DMS53 (cell line): Measurements from ENCODE around the gene TXNDC12.
"Not testable (repeated sequence)": the region's sequence is repeated elsewhere in the genome, so short reads cannot be mapped to it uniquely, and the experiment has no call there.

ENCODE experiments used
- DNase-seq: peaks from one replicate; lab custom pipeline; 2025; lab: John Stamatoyannopoulos, UW

Gene TXNDC12

DNA sequence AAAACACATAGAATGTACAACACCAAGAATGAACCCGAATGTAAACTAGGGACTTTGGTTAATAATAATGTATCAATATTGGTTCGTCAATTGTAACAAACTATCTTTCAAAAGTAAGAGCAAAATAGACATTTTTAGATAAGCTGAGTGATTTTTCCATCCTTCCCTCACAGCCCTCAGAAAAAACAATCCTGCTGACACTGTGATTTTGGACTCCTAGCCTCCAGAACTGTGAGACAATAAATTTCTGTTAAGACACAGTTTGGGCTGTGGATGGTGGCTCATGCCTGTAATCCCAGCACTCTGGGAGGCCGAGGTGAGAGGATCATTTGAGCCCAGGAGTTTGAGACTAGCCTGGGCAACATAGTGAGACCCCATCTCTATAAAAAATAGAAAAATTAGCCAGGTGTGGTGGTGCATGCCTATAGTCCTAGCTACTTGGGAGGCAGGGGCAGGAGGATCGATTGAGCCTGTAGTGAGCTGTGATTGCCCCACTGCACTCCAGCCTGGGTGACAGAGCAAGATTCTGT lies 9.3 kb downstream of the TXNDC12 start:
- DNase-seq = not testable (repeated sequence)

DNA sequence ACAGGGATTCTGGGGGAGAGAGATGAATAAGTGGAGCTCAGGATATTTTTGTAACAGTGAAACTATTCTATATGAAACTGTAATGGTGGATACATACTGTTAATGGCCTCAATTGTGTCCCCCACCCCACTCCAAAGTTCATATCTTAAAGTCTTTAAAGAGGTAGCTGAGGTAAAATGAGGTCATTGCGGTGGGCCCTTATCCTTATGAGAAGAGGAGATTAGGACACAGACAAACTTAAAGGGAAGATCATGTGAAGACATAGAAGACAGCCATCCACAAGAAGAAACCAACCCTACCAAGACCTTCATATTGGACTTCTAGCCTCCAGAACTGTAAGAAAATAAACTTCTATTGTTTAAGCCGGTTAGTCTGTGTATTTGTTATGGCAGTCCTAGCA lies 9.8 kb downstream of the TXNDC12 start:
- DNase-seq = no peak

DNA sequence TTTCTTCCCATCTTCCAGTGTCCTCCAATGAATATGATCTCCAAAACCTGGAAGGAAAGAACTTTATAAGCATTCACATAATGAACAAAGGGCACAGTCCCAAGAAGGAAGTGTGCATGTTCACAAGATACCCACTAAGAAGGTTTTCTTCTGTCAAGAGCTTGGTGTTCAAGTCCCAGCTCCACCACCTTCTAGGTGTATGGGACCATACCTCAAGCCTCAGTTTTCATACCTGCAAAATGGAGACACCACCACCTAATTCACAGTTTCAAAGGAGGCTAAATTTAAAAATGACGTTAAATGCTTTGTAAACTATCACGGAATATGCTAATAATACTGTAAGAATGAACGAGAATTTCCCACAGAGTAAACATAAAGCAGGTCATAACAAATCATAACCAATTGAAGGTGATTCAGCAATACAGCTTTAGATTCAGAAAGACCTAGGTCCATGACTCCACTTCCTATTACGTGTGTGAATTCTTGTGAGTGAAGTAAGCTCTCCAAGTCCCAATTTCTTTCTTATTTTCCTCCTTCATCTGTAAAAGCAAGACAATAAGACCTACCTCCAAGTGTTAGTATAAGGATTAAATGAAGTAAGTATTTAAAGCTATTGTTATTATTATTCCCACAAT lies 13.3 kb downstream of the TXNDC12 start:
- DNase-seq = no peak

DNA sequence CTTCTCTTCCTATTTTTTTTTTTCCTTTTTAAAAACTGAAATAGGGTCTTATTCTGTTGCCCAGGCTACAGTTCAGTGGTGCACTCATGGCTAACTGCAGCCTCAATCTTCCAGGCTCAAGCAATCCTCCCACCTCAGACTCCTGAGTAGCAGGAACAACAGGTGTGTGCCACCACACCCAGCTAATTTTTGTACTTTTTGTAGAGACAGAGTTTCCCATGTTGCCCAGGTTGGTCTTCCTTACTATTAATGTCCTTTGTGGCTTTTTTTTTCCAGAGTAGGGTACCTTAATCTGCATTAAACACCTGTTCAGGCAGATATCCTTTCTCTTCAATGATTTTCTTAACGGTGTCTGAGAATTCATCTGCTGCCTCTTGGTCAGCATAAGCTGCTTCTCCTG lies 17.1 kb downstream of the TXNDC12 start:
- no peak for DNase-seq

DNA sequence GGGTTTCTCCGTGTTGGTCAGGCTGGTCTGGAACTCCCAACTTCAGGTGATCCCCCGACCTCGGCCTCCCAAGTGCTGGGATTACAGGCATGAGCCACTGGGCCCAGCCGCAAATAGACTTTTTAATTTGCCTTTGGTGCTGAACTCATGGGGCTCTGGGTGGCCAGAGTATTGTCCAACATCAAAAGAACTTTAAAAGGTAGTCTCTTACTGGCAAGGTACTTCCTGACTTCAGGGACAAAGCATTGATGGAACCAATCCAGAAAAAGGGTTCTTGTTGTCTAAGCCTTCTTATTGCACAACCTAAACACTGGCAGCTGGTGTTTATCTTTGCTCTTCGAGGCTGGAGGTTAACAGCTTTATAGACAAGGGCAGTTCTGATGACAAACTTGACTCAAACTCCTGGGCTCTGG lies 17.6 kb downstream of the TXNDC12 start:
- DNase-seq = peak; percentile 87

DNA sequence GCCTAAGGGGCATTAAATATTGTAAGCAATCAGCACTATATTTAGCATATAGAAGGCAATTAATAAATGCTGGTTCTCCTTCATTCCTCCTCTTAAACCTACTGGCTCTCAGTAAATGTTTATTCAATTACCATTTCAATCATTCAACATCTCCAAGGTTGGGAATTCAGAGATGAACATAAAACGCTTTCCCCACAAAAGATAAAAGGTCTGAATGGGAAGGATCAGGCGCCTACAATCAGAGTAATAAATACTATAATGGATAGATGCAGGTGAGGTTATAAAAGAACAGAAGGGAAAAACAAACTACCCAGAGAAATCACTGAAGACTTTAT lies 21.0 kb downstream of the TXNDC12 start:
- DNase-seq = no peak

DNA sequence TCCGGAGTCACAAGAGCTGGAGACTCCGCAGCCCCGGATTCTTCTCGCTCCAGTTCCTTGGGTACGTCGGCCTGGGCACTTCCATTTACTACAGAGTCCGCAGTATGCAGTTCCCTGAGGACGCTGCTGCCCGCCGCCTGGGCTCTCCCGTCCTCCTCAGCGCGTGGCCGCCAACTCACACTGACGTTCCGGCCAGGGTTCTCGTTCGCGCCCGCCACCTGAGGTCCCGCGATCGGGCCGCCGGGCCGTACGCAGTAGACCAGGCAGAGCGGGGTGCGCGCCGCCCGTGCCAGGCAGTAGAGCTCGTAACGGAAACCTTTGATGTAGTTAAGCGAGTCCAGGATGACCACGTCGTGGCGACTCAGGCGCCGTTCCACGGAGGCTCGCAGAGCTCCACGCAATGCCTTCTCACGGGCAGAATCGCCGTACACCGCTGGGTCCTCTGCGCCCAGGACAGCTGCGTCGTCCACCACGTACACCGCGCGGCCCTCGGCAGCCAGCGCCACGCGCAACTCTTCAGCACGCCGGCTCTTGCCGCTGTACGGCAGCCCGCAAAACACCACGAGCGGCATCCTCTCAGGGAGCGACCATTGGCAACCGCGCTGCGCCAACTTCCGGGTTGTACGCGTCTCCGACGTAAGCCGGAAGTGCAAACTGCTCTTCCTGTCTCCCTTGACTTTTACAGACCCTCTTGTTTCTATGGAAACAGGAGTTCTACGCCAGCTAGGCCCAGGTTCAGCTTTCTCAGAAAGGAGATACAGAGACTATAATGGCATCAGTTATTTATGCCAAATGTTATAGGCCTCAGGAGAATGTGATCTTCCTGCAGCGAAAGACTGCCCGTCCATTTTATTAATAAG lies 21.6 kb downstream of the TXNDC12 start, which contains the start of gene KTI12:
TSS of gene KTI12 (minus strand) at position 621 of the 860 bp plus-strand sequence. CDS start at position 572, 49 bp downstream.
- DNase-seq = peak; percentile 99

DNA sequence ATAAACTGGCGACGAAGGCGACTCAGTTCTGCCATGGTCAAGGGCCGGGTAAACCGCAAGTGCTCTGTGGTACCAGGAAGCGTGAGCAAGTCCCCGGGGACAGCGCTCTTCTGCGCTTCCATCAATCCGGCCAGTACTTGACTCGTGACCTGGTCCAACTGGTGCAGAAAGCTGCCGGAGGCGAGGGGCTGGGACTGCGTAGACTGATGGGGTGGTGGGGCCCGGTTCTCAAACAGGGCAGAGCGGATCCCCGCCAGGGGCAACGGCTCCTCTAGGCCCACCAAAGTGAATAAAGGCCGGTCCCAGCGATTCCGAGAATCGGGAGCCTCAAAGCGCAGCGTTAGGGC lies 22.2 kb downstream of the TXNDC12 start:
- DNase-seq = peak; percentile 81

DNA sequence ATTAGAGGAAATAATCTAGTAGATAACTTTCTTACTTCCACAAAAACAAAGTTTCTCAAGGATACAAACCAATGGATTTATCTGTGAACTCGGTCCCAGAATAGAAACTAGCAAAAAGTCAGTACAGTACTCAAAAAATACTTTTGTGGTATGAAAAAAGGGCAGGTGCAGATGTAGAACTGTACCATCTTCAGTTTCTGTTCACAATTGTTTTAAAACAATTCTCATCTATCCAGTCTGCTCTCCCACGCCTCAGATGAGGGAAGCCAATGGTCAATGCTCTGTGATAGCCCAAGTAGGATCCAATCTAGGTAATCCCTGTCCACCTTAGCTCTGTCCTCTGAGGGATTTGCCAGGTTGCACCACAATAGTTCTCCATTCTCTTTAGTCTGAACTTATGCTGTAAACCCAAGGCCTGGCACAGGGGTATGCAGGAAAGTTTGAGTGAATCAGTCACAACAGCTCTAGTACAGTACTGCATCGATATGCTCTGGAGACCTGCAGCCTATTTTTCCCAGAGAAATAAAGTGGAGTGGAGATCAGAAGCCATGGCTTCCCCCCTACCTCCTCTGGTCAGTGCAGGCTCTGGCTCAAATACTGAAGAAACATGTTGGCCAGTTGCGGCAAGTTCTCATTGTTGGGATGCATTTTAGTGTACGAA lies 22.7 kb downstream of the TXNDC12 start:
- DNase-seq = no peak

DNA sequence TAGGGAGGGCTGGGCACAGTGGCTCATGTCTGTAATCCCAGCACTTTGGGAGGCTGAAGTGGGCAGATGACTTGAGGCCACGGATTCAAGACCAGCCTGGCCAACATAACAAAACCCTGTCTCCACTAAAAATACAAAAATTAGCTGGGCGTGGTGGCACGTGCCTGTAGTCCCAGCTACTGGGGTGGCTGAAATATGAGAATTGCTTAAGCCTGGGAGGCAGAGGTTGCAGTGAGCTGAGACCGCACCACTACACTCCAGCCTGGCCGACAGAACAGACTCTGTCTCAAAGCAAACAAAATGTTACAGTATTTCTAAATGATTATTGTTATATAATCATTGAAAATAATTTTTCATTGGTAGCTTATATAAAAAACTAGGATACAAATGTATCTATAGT lies 26.2 kb downstream of the TXNDC12 start:
- DNase-seq = peak; percentile 56

DNA sequence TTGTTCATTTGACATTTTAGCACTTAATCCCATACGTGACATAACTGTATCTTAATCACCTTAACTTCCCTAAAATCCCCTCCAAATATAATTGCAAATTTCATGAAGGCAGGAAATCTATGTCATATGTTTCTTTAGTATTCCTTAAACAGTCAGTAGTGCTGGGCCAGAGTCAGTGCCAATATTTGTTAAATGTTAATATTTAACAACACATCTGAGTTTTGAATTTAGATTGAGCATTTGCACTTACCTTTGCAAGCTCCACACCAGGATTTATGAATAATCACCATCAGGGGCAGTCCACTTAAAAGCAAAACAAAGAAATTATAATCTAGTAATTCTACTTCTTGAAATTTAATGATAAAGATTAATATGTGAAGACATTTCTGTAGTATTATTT lies 26.7 kb downstream of the TXNDC12 start:
- DNase-seq = peak; percentile 68

DNA sequence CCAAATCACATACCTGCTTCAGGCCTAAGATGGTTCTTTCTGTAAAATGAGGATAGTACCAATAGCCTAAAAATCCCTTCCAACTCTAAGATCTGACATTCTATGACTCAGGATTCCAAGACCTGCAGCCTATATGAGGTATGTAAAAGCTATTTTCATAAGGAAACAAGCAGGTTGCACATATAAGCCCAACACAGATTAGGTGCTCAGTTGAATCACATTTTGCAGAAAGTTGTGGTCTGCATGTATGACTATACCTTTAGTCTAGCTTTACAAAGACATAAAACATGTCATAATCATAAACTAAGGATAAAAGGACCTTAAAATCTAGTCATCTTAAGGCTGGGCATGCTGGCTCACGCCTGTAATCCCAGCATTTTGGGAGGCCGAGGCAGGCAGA lies 28.7 kb downstream of the TXNDC12 start:
- DNase-seq = no peak

DNA sequence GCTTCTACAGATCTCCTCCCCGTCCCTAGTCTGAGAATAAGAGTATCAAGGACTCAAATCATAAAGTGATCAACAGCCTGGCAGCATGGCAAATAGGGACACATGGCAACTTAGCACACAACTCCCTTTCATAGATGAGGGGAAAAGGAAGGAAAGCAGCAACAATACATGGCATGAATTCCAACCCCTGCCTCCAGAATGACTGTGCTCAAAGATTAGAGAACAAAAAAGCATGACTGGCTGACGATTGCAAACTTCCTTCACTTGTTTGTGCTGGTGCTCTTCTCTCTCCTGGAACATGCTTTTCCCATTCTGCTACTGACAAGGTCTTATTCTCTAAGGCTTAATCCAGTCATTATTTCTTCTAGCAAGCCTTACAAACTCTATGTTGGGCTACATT lies 32.9 kb downstream of the TXNDC12 start:
- no peak for DNase-seq

DNA sequence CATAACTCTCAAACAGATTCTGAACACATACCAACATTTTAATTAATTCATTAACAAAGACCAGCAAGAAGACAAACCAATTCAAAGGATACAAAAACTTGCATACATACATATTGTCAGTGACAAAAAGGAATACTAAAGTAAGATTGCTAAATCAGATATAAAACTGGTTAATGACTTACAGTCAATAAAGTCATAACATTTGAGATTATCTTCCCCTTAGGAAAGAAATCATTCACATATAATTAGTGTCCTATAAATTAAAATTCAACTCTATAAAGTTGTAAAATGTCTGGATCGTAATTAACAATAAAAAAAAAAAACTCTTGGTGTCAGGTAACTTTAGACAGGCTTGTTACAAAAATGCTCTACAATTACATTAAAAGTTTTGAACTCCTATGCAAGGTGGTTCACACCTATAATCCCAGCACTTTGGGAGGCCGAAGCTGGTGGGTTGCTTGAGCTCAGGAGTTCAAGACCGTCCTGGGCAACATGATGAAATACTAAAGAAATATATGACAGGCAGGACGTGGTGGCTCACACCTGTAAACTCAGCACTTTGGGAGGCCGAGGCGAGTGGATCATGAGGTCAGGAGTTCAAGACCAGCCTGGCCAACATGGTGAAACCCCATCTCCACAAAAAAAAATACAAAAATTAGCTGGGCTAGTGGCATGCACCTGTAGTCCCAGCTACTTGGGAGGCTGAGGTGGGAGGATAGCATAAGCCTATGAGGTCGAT lies 46.8 kb downstream of the TXNDC12 start:
- no peak for DNase-seq

DNA sequence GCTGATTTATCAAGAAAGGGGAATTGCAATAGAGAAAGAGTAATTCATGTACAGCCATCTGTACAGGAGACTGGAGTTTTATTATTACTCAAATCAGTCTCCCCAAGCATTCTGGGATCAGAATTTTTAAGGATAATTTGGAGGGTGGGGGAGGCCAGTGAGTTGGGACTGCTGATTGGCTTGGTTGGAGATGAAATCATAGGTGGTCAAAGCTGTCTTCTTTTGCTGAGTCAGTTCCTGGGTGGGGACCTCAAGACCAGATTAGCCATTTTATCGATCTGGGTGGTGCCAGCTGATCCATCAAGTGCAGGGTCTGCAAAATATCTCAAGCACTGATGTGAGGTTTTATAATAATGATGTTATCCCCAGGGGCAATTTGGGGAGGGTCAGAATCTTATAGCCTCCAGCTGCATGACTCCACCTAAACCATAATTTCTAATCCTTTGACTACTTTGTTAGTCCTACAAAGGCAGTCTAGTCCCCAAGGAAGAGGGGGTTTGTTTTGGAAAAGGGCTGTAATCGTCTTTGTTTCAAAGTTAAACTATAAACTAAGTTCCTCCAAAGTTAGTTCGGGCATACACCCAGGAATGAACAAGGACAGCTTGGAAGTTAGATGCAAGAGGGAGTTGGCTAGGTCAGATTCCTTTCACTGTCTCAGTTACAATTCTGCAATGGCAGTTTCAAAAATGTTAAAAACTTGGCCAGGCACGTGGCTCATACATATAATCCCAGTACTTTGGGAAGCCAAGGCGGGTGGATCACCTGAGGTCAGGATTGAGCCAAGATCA lies 47.6 kb downstream of the TXNDC12 start:
- no peak for DNase-seq

DNA sequence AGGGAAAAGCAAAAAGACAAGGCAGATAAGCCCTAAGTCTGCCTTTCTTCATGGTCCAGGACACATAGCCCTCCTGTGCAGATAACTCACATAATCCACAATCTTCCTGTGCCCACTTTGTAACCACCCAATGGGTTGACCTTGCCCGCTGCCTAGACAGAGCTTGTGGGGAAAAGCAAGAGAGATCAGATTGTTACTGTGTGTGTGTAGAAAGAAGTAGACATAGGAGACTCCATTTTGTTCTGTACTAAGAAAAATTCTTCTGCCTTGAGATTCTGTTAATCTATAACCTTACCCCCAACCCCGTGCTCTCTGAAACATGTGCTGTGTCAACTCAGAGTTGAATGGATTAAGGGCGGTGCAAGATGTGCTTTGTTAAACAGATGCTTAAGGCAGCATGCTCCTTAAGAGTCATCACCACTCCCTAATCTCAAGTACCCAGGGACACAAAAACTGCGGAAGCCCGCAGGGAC lies 48.9 kb downstream of the TXNDC12 start:
- not testable (repeated sequence) for DNase-seq

DNA sequence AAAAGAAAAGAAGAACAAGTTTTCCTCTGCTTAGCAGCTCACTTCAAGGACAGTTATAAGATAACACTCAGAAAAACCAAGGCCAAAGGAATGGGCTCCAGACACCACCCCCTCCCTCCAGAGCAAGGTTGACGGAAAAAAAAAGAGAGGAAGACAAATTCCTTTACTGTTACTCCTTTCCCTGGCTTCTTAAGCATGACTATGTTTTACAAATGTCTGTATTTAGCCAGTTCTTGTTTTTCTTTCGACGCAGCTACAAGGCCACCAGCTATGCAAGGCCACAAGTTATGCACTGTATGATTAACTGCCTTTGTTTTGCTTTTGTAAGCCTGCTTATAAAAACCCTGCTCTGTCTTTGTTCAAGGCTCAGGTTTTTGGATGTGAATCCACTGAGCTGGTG lies 49.4 kb downstream of the TXNDC12 start:
- not testable (repeated sequence) for DNase-seq

DNA sequence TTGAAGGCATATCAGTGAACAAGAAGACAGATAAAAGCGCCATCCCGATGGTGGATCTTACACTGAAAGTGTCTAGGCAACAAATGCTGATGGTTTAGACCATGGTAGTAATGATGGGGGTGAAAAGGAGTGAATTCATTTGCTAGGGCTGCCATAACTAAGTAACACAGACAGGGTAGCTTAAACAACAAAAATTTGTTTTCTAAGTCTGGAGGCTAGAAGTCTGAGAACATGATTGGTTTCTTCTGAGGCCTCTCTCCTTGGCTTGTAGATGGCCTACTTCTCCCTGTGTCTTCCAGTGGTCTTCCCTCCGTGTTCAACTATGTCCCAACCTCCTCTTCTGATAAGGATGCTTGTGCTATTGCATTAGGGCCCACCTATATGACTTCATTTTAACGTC lies 51.1 kb downstream of the TXNDC12 start:
- DNase-seq = no peak

DNA sequence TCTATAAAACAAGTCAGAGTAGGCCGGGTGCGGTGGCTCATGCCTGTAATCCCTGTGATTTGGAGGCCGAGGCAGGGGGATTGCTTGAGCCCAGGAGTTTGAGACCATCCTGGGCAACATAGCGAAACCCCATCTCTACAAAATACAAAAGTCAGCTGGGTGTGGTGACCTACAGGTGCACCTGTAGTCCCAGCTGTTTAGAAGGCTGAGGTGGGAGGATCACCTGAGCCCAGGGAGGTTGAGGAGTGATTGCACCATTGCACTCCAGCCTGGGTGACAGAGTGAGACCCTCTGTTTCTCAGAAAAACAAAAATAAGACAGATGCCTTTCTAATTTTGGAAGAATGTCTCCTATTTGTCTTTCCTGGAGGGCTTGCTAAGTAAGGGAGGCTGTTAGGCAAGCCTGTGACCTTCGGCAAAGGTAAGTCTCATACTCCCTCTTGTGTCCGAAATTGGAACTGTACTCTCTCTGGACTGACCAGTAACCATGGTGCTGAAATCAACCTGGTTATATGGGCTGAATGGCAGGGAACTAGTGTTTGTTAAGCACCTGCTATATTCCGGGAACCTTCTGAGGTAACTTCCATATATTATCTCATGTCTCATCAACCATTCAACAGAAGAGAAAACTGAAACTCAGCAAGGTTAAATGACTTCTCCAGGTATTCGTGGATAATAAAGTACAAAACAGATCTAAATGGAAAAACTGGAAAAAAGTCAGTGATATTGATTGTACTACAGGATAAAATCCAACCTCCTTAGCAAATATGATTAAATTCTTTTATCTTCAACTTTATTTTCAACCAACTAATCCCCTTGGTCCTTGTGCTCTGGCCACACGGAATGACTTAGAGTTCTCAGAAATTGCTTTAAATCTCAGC lies 52.7 kb downstream of the TXNDC12 start:
- DNase-seq = peak; percentile 98

DNA sequence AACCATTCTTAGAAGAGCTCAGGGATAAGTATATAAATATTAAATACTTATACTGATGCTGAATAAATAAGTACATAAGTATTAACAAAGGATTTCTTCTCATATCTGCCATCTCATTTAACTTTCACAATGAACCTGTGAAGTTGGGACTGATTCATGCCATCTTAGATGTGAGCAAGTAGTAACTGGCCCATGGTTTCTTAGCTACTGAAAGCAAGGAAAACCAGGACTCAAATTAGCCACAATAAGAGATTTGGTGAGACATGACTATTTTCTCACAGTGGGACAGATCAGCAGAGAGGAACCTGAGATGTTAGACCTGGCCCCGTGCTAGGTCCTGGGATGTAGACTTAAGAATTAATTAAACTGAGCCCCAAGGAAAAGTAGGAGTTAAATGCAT lies 56.3 kb downstream of the TXNDC12 start:
- no peak for DNase-seq
